Mammary epithelial cell (primary cell): ENCODE measurements around the gene SF3A2.

Source experiments
- CTCF ChIP-seq, 2 donors: IDR thresholded peaks in 1 of 2; conservative IDR thresholded peaks in 1 of 2; 2 replicates each; pipeline ENCODE4 v1.5.1; 2011 to 2012; ENCODE audit warnings: inconsistent platforms in 2 of 2, low read length in 2 of 2, mild to moderate bottlenecking in 2 of 2, control low read depth in 1 of 2, low read depth in 1 of 2; ENCODE audit not compliant: insufficient read depth in 1 of 2; ENCODE audit errors: extremely low read depth in 1 of 2
- EZH2 ChIP-seq: IDR thresholded peaks from 2 replicates; pipeline ENCODE4 v1.6.1; 2012; ENCODE audit warnings: low read length, inconsistent platforms, borderline replicate concordance

- peak; percentile 62 to 64 for TF ChIP-seq CTCF (conservative IDR thresholded peaks at IDR 0.05 in 1 of 2, IDR thresholded peaks at IDR 0.05 in 1 of 2; ENCODE audit: extremely low read depth in 1 of 2, insufficient read depth in 1 of 2, low read depth in 1 of 2, low read length in 2 of 2)
- TF ChIP-seq EZH2: no peak
Observed at GRCh38 chr19:2261438-2262172, 25.0 kb downstream of the SF3A2 start.
